Measurements from ENCODE around the gene ABCC11.

ABCC11 gene

DNA sequence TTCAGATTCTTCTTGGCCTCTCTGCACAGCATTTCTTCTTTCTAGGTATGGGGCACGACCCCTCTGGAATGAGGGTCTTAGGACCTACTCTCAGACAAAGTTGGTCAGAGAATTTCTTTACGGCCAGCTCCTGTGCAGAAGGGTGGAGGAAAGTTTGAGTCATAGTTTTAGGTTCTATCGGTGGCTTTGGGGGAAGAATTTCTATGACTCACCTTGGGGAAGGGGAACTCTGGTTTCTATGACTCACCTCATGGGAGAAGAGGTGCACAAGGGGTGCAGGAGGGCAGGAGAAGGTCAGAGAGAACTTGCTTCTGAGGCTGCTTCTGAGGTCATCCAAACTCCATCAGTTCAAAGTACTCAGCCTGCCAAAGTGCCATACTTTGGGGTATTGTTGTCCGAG, 89.0 kb downstream of the ABCC11 start:
- DNase-seq: no peak

GRCh38 chr16:48157794-48158193, 89.5 kb downstream of the ABCC11 start:
- no peak for DNase-seq

- no peak for DNase-seq
Observed at GRCh38 chr16:48157302-48157701, 90.0 kb downstream of the ABCC11 start.

DNA sequence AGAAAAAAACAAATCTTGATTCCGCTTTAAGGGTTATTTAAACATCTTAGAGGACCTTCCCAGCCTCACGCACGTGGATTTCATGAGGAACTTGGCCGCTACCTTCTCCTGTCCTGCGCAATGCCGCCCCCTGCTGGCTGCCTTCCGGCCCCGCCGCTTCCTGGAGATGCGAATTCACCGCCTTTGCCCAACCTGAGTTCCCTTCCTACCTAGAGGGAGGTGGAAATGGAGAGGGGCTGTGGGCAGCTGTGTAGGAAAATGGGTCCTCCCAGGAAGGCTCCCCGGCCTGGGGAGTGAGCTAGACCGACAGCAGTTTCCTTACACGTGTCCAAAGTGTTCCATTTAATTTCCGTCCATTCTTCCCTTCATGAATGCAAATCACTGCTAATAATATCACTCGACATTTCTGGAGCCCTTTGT, 90.5 kb downstream of the ABCC11 start:
- DNase-seq: peak; percentile 48

- DNase-seq: no peak
Observed at GRCh38 chr16:48155926-48156789, 91.2 kb downstream of the ABCC11 start, which contains the start of gene ABCC12. ABCC12 (minus strand) TSS chr16:48155993; CDS start chr16:48146424, 9,569 bp downstream.

- DNase-seq: no peak
Observed at GRCh38 chr16:48153774-48154173, 93.6 kb downstream of the ABCC11 start.

- DNase-seq: no peak
Observed at GRCh38 chr16:48152226-48152625, 95.1 kb downstream of the ABCC11 start.

DNA sequence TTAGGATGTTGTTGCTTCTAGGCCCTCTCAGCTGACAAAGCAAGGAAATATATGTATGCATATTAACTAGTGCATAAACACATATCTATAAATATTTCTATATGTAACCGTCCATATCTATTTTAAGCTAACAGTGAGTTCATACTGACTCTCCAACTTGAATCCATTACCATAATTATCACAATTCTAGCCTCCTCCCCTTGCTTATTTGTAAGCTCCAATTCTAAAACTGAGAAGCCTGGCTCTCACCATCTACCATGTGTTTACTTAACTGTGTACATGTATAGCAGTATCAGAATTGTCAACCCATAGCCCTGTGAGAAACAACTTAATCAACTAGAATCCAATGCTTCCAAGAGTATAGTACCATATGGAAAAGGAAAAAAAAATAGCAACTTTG, 96.6 kb downstream of the ABCC11 start:
- DNase-seq: no peak

GRCh38 chr16:48146710-48147109, 100.6 kb downstream of the ABCC11 start:
- no peak for DNase-seq

DNA sequence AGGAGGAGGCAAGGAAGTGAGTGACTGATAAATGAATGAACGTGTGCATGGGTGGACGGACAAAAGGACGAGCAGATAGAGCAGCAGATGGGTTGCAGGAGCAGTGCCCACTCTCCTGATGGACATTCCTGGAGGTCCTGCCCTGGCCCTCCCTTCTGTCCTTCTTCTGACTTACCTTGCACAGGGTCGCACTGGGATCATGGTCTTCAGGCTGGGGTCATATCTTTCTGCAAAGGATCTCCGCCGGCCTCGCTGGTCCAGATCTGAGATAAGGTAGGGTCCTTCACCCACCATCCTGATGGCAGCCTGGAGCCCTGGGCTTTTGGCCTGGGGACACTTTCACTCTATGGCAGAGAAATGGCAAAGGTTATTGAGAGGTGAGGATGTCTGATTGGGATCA, 101.2 kb downstream of the ABCC11 start:
- DNase-seq: no peak

DNA sequence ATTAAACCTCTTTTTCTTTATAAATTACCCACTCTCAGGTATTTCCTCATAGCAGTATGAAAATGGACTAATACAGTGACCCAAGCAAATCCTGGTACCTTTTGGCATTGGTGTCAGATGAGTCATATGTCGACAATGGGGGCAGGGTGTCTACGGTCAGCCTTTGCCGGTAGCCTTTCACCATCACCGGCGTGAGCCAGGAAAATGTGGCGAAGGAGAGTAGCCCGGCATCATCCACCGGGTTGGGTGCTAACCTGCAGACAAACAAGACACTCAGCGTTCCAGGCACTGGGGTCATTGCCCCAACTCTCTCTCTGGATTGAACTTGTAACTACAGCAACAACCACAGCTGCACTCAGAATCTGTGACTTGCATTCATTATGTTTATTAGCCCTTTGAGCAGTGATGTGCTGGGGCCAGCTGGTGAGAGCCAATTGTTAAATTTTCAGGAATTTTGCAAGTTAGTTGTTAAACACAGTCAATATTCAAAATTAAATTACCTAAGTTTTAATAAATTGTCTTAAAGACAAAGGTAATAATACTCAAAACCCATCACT, 103.4 kb downstream of the ABCC11 start:
- no peak for DNase-seq

GRCh38 chr16:48140821-48141220, 106.5 kb downstream of the ABCC11 start:
- no peak for DNase-seq

GRCh38 chr16:48139517-48139916, 107.8 kb downstream of the ABCC11 start:
- DNase-seq: no peak

DNA sequence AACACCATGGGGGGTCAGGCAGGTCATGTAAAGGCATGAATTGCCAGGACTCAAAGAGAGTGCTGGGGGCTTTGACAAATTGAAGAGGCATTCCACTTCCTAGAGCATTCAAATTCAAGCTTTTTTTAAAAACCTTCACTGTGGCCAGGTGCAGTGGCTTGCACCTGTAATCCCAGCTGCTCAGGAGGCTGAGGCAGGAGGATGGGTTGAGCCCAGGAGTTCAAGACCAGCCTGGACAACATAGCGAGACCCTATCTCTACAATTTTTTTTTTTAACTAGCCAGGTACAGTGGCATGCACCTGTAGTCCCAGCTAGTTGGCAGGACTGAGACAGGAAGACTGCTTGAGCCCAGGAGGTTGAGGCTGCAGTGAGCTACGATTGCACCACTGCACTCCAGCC, 108.8 kb downstream of the ABCC11 start:
- no peak for DNase-seq

- no peak for DNase-seq
Observed at GRCh38 chr16:48137822-48138221, 109.5 kb downstream of the ABCC11 start.

- no peak for DNase-seq
Observed at GRCh38 chr16:48136547-48137360, 110.6 kb downstream of the ABCC11 start.

DNA sequence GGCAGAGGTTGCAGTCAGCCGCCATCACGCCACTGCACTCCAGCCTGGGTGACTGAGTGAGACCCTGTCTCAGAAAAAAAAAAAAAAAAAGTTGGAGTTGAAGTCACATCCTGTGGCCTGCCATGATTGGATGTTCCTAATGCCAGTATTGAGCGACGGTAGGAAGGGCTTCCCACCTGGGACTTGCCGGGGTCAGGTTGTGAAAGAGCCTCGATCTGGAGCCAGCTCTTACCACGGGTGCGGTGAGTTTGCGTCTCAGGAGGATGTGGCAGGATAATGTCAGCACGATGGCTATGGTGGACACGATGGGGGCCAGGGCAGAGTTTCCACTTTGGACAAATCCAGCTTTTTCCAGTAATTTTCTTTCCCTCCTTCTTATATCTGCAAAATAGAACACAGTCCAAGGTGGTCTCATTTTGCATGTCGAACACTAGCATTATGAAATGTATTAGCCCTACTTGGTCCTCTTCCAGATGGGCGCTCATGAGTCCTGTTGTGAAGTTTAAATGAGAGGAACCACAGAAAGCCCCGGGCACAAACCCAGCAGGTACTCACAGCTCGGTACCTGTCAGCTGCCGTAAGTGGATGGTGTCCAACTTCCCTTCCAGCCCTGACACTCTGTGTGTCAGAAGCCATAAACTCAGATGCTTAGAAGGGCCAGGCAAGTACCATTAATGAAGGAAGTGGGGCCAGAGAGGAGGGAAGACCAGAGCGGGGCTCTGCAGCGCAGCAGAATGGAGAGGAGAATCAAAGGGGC, 113.7 kb downstream of the ABCC11 start:
- DNase-seq: no peak

- no peak for DNase-seq
Observed at GRCh38 chr16:48132696-48133095, 114.6 kb downstream of the ABCC11 start.

DNA sequence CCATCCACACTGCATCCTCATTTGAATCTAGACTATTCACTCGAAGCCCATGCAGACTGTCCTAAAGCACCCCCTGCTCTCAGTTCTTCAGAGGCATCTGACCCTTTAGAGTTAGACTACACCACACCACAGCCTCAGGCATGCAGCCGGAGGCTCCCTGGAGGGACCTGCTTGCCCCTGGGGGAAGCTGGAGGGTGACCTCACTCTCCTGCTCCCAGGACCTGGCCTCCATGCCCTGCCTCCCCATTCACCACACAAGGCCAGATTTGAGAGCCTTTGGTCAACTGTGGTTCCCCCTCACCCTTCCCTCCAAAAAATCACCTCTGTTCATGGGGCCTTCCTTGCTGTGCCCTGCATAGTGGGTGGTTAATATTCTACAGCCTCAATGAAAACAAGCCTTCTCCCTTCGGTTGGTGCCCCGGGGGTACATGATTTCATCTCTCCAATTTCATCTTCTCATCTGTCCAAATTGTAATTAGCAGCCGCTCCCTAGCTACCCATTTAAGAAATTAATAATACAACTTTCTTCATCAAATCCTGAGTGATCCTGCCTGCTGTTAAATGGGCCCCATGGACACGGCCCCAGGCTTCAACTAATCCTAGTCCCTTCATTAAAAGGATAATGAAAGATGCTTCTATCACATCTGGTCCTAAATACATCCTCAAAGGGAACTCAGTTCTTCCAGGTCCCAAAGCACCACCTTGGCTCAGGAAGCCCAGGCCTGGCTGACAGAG, 116.0 kb downstream of the ABCC11 start:
- DNase-seq: no peak

- no peak for DNase-seq
Observed at GRCh38 chr16:48129926-48130325, 117.4 kb downstream of the ABCC11 start.

- DNase-seq: no peak
Observed at GRCh38 chr16:48128769-48129168, 118.6 kb downstream of the ABCC11 start.
